GM10266 (cell line): ENCODE data around the gene GPR139.

Experiments
- DNase-seq: peaks from one replicate; pipeline ENCODE4 v3.0.0; 2012; ENCODE audit errors: extremely low spot score
- TF ChIP-seq, protein P1 (sequence below): IDR thresholded peaks from 2 replicates; pipeline ENCODE4 v1.5.1; 2012; ENCODE audit warnings: mild to moderate bottlenecking, low read depth; ENCODE audit not compliant: control insufficient read depth, insufficient read depth; ENCODE audit errors: missing control alignments

GPR139 gene

DNA sequence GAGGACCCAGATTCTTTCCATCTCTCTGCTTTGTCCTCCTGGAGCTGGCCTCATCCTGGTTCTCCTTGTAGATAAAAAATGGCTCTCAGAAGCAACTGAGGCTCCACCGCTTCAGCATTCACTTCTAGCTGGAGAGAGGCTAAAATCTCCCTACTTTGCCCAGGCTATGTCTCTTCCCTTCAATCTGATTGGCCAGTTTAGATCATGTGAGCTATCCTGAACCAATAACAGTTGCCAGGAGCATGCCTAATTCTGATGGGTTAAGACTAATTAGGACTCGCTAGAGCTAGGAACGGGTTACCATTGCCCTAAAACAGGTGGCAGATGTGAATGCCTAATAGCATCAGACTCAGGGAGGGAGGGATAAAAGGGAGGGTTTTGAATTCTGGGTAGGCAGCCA lies 89.6 kb downstream of the GPR139 start:
- TF ChIP-seq, protein P1, sequence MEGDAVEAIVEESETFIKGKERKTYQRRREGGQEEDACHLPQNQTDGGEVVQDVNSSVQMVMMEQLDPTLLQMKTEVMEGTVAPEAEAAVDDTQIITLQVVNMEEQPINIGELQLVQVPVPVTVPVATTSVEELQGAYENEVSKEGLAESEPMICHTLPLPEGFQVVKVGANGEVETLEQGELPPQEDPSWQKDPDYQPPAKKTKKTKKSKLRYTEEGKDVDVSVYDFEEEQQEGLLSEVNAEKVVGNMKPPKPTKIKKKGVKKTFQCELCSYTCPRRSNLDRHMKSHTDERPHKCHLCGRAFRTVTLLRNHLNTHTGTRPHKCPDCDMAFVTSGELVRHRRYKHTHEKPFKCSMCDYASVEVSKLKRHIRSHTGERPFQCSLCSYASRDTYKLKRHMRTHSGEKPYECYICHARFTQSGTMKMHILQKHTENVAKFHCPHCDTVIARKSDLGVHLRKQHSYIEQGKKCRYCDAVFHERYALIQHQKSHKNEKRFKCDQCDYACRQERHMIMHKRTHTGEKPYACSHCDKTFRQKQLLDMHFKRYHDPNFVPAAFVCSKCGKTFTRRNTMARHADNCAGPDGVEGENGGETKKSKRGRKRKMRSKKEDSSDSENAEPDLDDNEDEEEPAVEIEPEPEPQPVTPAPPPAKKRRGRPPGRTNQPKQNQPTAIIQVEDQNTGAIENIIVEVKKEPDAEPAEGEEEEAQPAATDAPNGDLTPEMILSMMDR: no peak
- DNase-seq: no peak
